Measurements from ENCODE around the gene KRTAP2-3. TPM values are rescaled to one million over a fixed set of nuclear protein-coding genes. Genes with fewer than 3 reads are reported as not detected.
"Not testable (repeated sequence)": the region's sequence is repeated elsewhere in the genome, so short reads cannot be mapped to it uniquely, and the experiment has no call there.

The KRTAP2-3 gene, protein sequence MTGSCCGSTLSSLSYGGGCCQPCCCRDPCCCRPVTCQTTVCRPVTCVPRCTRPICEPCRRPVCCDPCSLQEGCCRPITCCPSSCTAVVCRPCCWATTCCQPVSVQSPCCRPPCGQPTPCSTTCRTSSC
- not detected in 2 replicates for total RNA-seq (2014; rRNA removed; shearing (Covaris generic))
- not detected in 2 replicates for polyA plus RNA-seq (2014; cell fraction: nucleus; rRNA removed)

DNA sequence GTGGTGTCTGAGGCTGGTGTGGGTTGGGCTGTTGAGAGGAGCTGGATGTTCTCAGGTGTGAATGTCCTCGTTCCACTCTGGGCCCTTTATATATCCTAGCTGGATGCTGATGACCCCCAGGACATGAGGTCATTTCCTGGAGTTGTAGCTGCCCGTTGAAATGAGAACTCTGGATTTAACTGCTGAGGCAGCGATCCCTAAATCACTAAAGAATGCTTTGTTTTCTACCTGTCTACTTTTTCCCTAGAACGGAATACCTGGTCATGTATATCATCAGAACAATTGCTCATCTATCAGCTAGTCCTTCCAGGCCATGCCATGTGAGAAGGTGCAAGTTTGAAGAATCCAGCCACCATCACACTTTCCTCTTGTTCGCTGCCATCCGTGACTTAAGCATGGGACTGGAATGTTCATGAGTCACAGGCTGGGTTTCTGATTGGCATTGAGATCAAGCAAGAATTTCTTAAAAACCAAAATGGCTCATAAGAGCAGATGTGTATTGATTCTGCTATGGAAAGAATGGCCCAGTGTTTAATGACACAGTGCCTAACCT is at the start of gene KRTAP2-3:
TSS of gene KRTAP2-3 (minus strand) at position 63 of the 553 bp plus-strand sequence. CDS start 64 bp downstream, outside the sequence.
- DNase-seq (ENCODE audit: extremely low read depth, low read depth): no peak

DNA sequence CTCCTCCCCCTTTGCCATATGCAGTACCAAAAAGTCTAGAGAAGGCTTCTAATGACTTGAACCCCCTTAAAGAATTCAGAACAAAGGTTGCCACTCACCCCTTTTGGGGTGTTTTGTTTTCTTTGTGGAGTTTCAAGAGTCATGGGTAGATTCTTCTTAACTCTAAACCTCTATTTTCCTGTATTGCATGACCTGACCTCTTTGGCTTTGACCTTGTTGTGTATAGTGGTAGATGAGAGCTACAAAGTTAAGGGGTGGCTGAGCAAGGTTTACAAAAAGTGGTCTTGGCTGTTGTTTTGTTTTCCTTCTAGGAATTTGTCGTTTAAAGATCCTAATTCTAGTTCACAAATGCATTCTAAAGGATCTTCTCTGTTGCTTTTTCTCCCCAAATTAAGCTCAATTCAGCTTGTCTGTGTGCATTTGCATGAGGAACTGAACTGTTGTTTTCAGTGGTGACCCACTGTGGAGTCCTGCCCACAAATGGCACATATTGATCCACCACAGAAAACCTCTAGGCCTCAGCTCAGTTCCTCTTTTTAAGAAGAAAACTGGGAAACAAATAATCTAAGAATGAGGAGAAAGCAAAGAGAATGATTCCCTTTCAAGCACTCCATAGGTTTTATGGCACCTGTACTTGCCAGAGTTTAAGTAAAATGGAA is 48.9 kb upstream of the KRTAP2-3 start:
- not testable (repeated sequence) for DNase-seq (ENCODE audit: extremely low read depth, low read depth)

DNA sequence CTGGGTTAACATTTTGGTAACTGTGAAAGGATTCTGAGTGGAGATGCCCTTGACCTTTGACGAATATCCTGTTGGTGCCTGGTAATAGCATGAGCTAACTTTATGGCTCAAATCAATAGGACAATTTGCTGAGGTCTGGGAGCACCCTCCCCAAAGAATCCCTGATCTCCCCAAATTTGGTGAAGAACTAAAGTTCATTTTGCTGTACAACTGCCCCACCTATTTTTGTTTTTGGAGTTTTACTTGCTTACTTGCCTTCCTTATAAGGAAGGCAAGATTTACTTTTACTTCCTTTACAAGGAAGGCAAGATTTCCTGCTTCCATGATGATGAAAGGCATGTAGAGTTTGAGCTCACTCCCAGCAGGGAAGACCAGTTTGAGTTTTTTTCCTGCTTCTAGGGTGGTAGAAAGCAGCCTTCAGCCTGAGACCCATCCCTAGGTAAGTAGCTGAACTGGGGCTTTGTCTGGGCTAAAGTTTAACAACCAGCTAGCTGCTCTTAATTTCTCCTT is 48.1 kb upstream of the KRTAP2-3 start:
- DNase-seq (ENCODE audit: extremely low read depth, low read depth): no peak

DNA sequence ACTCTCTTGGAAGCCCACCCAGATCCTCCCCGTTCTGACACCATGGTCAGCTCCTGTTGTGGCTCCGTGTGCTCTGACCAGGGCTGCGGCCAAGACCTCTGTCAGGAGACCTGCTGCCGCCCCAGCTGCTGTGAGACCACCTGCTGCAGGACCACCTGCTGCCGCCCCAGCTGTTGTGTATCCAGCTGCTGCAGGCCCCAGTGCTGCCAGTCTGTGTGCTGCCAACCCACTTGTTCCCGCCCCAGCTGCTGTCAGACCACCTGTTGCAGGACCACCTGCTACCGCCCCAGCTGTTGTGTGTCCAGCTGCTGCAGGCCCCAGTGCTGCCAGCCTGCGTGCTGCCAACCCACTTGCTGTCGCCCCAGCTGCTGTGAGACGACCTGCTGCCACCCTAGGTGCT is 45.4 kb upstream of the KRTAP2-3 start, which contains the start of gene KRTAP4-9:
TSS of gene KRTAP4-9 (plus strand) at position 43 of the 400 bp plus-strand sequence. CDS start at position 43, 0 bp downstream.
- not testable (repeated sequence) for DNase-seq (ENCODE audit: extremely low read depth, low read depth)

DNA sequence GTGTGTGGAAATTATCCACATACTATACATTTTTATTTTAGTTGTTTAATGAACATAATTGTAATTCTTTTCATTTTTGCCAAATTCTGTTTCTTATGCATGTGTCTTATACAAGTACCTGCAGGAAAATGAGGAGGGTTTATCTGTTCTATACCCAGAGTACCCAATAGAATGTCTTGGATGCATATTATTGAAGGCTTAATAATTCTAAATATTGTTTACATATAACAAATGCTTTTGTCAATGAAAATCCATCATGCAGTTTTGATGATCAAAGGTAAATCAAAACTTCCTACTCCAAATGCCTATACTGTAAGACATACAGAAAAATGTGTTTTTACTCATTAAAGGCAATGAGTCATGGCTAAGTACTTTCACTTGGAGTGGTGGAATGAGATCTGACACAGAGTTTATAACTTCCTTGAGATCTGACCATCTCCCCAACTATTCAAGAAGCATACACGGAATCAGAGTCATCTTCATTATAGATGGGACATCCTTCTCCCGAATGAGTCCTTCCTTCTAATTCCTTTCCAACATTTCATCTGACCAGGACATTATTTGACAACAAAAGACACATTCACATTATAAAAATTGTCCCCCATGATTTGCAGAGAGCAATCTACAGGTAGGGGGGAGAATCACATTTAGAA is 44.6 kb upstream of the KRTAP2-3 start:
- not testable (repeated sequence) for DNase-seq (ENCODE audit: extremely low read depth, low read depth)

DNA sequence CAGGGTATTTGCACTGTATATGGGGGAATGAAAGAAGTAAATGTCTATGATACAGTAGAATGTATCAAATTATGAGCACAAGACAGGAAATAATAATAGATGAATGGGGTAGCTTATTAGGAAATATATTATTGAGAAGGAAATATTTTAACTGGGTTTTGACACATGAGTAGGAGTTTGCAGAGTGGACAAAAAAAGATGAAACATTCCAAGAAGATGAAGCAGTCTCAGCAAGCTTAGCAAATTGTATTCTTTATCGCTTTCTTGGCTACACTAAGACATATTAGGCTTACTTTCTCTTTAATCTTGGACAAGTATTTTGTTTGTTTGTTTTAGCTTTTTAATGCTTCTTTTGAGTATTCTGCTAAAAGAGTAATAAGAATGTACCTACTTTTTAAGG is 44.0 kb upstream of the KRTAP2-3 start:
- no peak for DNase-seq (ENCODE audit: extremely low read depth, low read depth)

DNA sequence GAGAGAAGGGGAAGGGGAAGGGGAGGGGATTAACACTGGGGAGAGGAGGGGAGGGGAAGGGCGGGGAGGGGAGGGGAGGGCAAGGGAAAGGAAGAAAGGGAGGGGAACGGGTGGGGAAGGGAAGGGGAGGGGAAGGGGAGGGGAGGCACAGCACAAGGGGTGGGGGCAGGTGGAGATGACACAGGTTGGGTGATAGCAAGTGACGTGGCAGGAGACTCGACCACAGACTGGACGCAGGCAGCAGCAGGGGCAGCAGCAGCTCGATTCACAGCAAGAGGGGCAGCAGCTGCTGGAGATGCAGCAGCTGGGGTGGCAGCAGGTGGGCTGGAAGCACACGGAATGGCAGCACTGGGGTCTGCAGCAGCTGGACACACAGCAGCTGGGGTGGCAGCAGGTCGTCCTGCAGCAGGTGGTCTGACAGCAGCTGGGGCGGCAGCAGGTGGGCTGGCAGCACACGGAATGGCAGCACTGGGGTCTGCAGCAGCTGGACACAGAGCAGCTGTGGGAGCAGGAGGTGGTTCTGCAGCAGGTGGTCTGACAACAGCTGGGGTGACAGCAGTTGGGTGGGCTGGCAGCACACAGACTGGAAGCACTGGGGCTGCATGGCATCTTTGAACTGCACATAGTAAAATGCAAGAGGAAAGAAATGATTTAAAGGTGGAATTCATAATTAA is 41.8 kb upstream of the KRTAP2-3 start, which contains the start of gene KRTAP4-16:
TSS of gene KRTAP4-16 (minus strand) at position 624 of the 674 bp plus-strand sequence. CDS start at position 624, 0 bp downstream.
- no peak for DNase-seq (ENCODE audit: extremely low read depth, low read depth)

DNA sequence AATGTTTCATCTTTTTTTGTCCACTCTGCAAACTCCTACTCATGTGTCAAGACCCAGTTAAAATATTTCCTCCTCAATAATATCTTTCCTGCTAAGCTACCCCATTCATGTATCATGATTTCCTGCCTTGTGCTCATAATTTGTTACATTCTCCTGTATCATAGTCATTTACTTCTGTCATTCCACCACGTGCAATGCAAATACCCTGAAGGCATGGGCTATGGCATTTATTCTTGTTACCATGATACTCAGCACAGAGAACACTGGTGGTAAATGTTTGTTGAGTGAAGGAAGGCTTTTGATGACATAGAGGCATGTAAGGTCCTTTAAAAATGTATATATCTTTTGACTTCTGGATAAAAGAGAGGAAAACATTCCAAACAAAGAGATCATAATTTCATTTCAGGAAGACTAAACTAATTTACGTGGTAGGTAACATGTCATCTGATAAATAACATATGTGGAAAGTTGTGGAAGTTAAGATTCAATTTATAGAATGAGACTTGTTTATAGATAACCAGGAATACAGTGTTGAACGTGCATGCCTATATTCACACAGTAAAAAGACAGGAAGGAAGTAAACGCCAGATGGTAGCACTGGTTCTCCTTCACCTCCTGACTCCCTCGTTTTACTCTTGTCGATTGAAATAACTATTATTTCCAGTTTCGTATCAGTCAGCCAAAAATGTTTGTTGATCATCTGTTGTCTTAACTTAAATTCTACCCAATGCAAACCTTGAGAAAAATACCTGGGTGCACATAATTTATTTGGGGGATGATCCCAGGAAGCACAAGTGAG is 40.0 kb upstream of the KRTAP2-3 start:
- peak; percentile 47 for DNase-seq (ENCODE audit: extremely low read depth, low read depth)

DNA sequence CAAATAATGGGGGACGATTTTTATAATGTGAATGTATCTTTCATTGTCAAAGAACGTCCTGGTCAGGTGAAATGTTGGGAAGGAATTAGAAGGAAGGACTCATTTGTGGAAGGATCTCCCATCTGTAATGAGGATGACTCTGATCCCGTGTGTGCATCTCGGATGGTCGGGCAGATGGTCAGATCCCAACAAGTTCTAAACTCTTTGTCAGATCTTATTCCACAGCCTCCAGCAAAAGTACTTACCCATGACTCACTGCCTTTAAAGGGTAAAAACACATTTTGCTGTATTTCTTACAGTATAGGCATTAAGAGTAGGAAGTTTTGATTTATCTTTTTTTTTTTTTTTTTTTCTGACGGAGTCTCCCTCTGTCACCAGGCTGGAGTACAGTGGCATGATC is 38.6 kb upstream of the KRTAP2-3 start:
- DNase-seq (ENCODE audit: extremely low read depth, low read depth): no peak

DNA sequence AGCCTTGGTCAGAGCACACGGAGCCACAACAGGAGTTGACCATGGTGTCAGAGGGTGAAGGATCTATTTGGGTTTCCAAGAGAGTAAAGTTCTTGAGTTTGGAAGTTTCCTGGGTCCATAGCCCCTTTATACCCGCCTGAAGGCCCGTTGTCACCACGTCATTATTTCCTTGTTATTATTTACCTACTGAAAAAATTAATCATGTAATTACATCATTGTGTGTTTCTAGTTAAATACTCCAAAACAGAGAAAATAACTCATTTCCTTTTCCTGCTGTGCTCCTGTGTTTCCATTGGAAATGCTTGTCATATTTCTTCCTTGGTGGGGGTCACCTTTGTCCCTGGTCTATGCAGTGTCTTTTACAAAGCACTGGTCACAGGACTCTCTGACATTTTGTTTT is 38.1 kb upstream of the KRTAP2-3 start, which contains the start of gene KRTAP4-8:
TSS of gene KRTAP4-8 (minus strand) at position 101 of the 400 bp plus-strand sequence. CDS start at position 43, 58 bp downstream.
- DNase-seq (ENCODE audit: extremely low read depth, low read depth): no peak

DNA sequence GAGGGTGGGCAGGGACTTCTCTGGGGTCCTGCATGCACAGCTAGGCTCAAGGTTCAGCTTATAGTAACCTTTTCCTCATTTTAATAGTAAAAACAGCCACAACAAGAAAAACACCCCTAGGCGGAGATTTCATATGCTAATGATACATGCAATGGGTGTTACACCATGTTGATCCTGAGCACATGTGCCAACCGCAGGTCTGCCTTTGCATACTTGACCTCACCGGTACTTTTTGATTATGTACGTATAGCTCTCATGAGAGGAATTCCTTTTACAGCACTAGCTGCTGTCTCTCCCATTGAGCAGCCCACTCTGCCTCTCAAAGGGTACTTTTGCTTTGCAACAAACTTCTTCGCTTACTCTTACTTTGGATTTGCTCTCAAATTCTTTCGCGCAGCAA is 36.1 kb upstream of the KRTAP2-3 start:
- DNase-seq (ENCODE audit: extremely low read depth, low read depth): no peak

DNA sequence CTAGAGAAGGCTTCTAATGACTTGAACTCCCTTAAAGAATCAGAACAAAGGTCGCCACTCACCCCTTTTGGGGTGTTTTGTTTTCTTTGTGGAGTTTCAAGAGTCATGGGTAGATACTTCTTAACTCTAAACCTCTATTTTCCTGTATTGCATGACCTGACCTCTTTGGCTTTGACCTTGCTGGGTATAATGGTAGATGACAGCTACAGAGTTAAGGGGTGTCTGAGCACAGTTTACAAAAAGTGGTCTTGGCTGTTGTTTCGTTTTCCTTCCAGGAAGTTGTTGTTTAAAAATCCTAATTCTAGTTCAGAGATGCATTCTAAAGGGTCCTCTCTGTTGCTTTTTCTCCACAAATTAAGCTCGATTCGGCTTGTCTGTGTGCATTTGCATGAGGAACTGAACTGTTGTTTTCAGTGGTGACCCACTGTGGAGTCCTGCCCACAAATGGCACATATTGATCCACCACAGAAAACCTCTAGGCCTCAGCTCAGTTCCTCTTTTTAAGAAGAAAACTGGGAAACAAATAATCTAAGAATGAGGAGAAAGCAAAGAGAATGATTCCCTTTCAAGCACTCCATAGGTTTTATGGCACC is 28.9 kb upstream of the KRTAP2-3 start:
- DNase-seq (ENCODE audit: extremely low read depth, low read depth): not testable (repeated sequence)

DNA sequence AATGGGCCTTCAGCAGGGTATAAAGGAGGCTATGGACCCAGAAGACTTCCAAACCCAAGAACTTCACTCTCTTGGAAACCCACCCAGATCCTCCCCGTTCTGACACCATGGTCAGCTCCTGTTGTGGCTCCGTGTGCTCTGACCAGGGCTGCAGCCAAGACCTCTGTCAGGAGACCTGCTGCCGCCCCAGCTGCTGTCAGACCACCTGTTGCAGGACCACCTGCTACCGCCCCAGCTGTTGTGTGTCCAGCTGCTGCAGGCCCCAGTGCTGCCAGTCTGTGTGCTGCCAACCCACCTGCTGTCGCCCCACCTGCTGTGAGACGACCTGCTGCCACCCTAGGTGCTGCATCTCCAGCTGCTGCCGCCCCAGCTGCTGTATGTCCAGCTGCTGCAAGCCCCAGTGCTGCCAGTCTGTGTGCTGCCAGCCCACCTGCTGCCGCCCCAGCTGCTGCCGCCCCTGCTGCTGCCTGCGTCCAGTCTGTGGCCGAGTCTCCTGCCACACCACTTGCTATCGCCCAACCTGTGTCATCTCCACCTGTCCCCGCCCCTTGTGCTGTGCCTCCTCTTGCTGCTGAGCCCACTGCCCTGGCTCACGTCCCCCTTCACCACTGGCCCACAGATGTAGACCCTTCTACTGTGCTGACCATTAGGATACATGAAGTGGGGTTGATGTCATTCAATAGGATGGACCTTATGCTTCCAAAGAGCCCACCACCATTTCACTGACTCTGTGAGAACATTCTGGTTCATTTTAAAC is 24.4 kb upstream of the KRTAP2-3 start, which contains the start of gene KRTAP4-7:
TSS of gene KRTAP4-7 (plus strand) at position 51 of the 757 bp plus-strand sequence. CDS start at position 108, 57 bp downstream.
- not testable (repeated sequence) for DNase-seq (ENCODE audit: extremely low read depth, low read depth)

DNA sequence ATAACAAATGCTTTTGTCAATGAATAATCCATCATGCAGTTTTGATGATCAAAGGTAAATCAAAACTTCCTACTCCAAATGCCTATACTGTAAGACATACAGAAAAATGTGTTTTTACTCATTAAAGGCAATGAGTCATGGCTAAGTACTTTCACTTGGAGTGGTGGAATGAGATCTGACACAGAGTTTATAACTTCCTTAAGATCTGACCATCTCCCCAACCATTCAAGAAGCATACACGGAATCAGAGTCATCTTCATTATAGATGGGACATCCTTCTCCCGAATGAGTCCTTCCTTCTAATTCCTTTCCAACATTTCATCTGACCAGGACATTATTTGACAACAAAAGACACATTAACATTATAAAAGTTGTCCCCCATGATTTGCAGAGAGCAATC is 23.5 kb upstream of the KRTAP2-3 start:
- DNase-seq (ENCODE audit: extremely low read depth, low read depth): not testable (repeated sequence)

DNA sequence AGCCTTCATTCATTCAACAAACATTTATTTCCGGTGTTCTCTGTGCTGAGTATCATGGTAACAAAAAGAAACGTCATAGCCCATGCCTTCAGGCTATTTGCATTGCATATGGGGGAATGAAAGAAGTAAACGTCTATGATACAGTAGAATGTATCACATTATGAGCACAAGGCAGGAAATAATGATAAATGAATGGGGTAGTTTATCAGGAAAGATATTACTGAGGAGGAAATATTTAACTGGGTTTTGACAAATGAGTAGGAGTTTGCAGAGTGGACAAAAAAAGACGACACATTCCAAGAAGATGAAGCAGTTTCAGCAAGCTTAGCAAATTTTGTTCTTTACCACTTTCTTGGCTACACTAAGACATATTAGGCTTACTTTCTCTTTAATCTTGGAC is 22.7 kb upstream of the KRTAP2-3 start:
- no peak for DNase-seq (ENCODE audit: extremely low read depth, low read depth)

DNA sequence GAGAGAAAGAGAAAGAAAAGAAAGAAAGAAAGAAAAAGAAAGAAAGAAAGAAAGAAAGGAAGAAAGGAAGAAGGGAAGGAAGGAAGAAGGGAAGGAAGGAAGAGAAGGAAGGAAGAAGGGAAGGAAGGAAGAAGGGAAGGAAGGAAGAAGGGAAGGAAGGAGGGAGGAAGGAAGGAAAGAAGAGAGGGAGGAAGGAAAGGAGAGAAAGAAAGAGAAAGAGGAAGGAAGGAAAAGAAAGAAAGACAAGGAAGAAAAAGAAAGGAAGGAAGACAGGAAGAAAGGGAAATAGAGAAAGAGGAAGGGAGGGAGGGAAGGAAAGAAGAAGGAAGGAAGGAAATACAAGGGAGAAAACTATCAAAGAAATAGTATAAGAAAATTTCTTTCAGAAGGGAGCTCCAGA is 16.9 kb upstream of the KRTAP2-3 start:
- no peak for DNase-seq (ENCODE audit: extremely low read depth, low read depth)

DNA sequence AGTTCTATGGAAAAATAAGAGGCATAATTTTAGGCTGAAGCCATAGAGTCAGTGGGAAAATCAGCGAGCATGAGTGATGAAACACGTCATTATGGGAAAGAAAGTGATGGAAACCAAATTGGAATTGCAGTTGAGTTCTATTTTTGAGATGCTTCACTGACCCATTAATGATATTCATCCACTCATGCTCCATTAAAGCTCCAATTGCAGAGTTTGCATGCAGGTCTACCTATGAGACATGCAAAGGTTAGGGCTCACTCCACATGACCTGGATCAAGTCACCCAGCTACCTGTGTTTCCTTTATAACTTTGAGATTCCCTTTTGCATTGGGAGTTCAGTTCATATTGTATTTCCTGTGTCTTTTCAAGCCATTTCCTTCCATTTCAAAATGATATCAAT is 13.8 kb upstream of the KRTAP2-3 start:
- no peak for DNase-seq (ENCODE audit: extremely low read depth, low read depth)
